Esophagus muscularis mucosa (tissue), 4 donors: ENCODE results near the gene CEND1. TPM values are rescaled to one million over a fixed set of nuclear protein-coding genes. Genes with fewer than 3 reads are reported as not detected.

ENCODE experiments used
- DNase-seq: peaks from one replicate; pipeline ENCODE4 v3.0.0-alpha.2; 2017; ENCODE audit errors: extremely low spot score
- H3K27ac ChIP-seq, 4 donors: fragments of 200-600 bp; sonication (generic); replicated peaks in 1 of 4; 1 replicate in 3 of 4; 2 replicates in 1 of 4; pipeline ENCODE4 v1.5.1; 2016 to 2019; ENCODE audit warnings: mild to moderate bottlenecking in 1 of 4
- H3K27me3 ChIP-seq, 4 donors: fragments of 200-600 bp; sonication (generic); one replicate each; pipeline versions ENCODE4 v1.5.1 to v1.6.0; 2016 to 2019
- H3K36me3 ChIP-seq, 4 donors: fragments of 200-600 bp; sonication (generic); one replicate each; pipeline ENCODE4 v1.5.1; 2016 to 2019
- H3K4me1 ChIP-seq, 4 donors: fragments of 200-600 bp; sonication (generic); one replicate each; pipeline ENCODE4 v1.5.1; 2016 to 2019
- H3K4me3 ChIP-seq, 4 donors: fragments of 200-600 bp; sonication (generic); 1 replicate in 2 of 4; 2 replicates in 2 of 4; pipeline ENCODE4 v1.5.1; 2016 to 2019; ENCODE audit warnings: mild to moderate bottlenecking in 4 of 4, moderate library complexity in 1 of 4
- H3K9me3 ChIP-seq, 4 donors: fragments of 200-600 bp; sonication (generic); 1 replicate in 3 of 4; 2 replicates in 1 of 4; pipeline ENCODE4 v1.5.1; 2016 to 2019
- CTCF ChIP-seq, 3 experiments: fragments of 200-600 bp in 2 of 3; fragments of 450-650 bp in 1 of 3; sonication (generic) in 2 of 3; IDR thresholded peaks; one replicate each; pipeline ENCODE4 v1.5.1; 2017 to 2019; ENCODE audit warnings: antibody characterized with exemption in 3 of 3, mild to moderate bottlenecking in 2 of 3, moderate library complexity in 1 of 3
- EP300 ChIP-seq: sonication (generic); formaldehyde crosslinking; IDR thresholded peaks from one replicate; pipeline ENCODE4 v1.6.1; 2017; ENCODE audit warnings: antibody characterized with exemption
- POLR2A ChIP-seq: fragments of 450-650 bp; IDR thresholded peaks from one replicate; pipeline ENCODE4 v1.6.1; 2017; ENCODE audit warnings: antibody characterized with exemption, moderate library complexity, mild to moderate bottlenecking, low read depth
- POLR2AphosphoS5 ChIP-seq, 2 donors: sonication (generic); formaldehyde crosslinking; IDR thresholded peaks; one replicate each; pipeline ENCODE4 v1.6.1; 2017; ENCODE audit warnings: antibody characterized with exemption in 2 of 2
- WGBS: methylation state at CpG from one replicate; pipeline ENCODE4 v1.1.5; 2018; 5-methylcytosine and 5-hydroxymethylcytosine counted together
- intact Hi-C: fragments of 100-400 bp; cut with DNase I; formaldehyde crosslinking; loops from one replicate; pipeline ENCODE4 v1.15.1; 2023
- total RNA-seq, 4 donors: library from RNA; depleted of rRNA; stranded (reverse); fragments of >200 nt; gene quantifications; one replicate each; pipeline versions ENCODE4 v1.1.0 to v1.2.1, GENCODE V29; 2016

Gene CEND1
- total RNA-seq, 4 donors from 2014 or later, result 0.42 to 3.3 (median 2.6) TPM

- Histone ChIP-seq H3K9me3 (no peaks in the 10 kb centered on the region), H3K27ac (peak within 1 kb of the TSS; percentile 89 to 99 (median 96)), H3K27me3 (no peaks in the 10 kb centered on the region), H3K4me1 (peaks cover 35 to 57% (median 51%) of the 10 kb centered on the region in 4 donors), H3K36me3 (peaks cover 24 to 35% (median 33%) of the 10 kb centered on the region in 4 donors), H3K4me3 (peak within 1 kb of the TSS; percentile 87 to 98 (median 90))
- WGBS, result 0% methylated on average over 23 of the region's 81 CpGs
- peak; percentile 100 for DNase-seq
- TF ChIP-seq POLR2AphosphoS5 (IDR thresholded peaks at IDR 0.05) (peak; percentile 96), EP300 (no peak), CTCF (IDR thresholded peaks at IDR 0.05) (no peak), POLR2A (peak; percentile 93)
- intact Hi-C loops, result no loop called here
Measured at GRCh38 chr11:809287-810039, 19.6 kb upstream of the CEND1 start, which contains the start of gene RPLP2. TSS of gene RPLP2 (plus strand) at chr11:809967. CDS start at chr11:810235, 268 bp downstream.

GRCh38 chr11:808427-809286 lies 18.8 kb upstream of the CEND1 start:
- no peaks in the 10 kb centered on the region for H3K27me3 ChIP-seq
- no peak for TF ChIP-seq CTCF (IDR thresholded peaks at IDR 0.05)
- no peak for TF ChIP-seq POLR2AphosphoS5 (IDR thresholded peaks at IDR 0.05)
- no peak for TF ChIP-seq EP300
- TF ChIP-seq POLR2A, result no peak
- peak overlapping the region; percentile 87 to 98 (median 90) for H3K4me3 ChIP-seq
- intact Hi-C loops, result no loop called here
- H3K9me3 ChIP-seq, result no peaks in the 10 kb centered on the region
- no peak for DNase-seq
- peaks cover 24 to 27% (median 26%) of the 10 kb centered on the region in 4 donors for H3K36me3 ChIP-seq
- H3K27ac ChIP-seq, result peak overlapping the region; percentile 89 to 99 (median 96)
- WGBS, result 74% methylated on average over 17 of the region's 36 CpGs
- H3K4me1 ChIP-seq, result peaks cover 44 to 66% (median 59%) of the 10 kb centered on the region in 4 donors

- no peak for DNase-seq
- Histone ChIP-seq H3K9me3 (no peaks in the 10 kb centered on the region), H3K27ac (peak overlapping the region; percentile 84 to 95 (median 92)), H3K36me3 (peaks cover 8 to 37% (median 34%) of the 10 kb centered on the region in 4 donors), H3K27me3 (no peaks in the 10 kb centered on the region), H3K4me3 (peak overlapping the region; percentile 63 to 75 (median 68)), H3K4me1 (peaks cover 31 to 46% (median 38%) of the 10 kb centered on the region in 4 donors)
- intact Hi-C loops, result no loop called here
- 0% methylated on average over 2 of the region's 18 CpGs for WGBS
- TF ChIP-seq POLR2A, result no peak
- no peak for TF ChIP-seq CTCF (IDR thresholded peaks at IDR 0.05)
- no peak for TF ChIP-seq EP300
- TF ChIP-seq POLR2AphosphoS5 (IDR thresholded peaks at IDR 0.05), result no peak
Measured at GRCh38 chr11:804599-804964, 14.7 kb upstream of the CEND1 start.

GRCh38 chr11:803770-804598 lies 14.1 kb upstream of the CEND1 start:
- 44% methylated on average over 10 of the region's 26 CpGs for WGBS
- Histone ChIP-seq H3K36me3 (peaks cover 14 to 43% (median 39%) of the 10 kb centered on the region in 4 donors), H3K27ac (peak overlapping the region in 2 of 4 donors; percentile 95), H3K4me1 (peaks cover 31 to 44% (median 38%) of the 10 kb centered on the region in 4 donors), H3K9me3 (no peaks in the 10 kb centered on the region), H3K4me3 (peak overlapping the region; percentile 63 to 75 (median 68)), H3K27me3 (no peaks in the 10 kb centered on the region)
- no peak for DNase-seq
- intact Hi-C loops, result no loop called here
- TF ChIP-seq EP300, result no peak
